ENCODE measurements around the gene LRRN2.
"Not testable (repeated sequence)": the region's sequence is repeated elsewhere in the genome, so short reads cannot be mapped to it uniquely, and the experiment has no call there.

LRRN2 gene

DNA sequence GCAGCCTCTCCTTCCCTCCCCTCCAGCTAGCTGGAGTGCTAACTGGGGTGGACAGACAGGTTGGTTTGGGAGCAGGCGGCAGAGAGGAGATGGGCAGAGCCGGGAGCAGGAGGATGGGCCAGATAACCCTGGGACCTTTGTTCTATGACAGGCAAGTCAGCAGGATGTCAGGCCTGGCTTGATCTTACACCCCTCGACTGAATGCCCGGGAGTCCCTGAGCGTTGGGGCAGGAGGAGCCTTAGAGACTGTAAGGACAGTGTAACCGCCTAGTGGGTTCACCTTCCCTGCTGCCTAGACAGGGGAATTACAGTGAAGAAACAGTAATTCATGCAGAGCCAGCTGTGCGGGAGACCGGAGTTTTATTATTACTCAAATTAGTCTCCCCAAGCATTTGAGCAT lies 109.1 kb downstream of the LRRN2 start:
- DNase-seq (ENCODE audit: low read depth in 1 of 2, low spot score in 1 of 2) = no peak

GRCh38 chr1:204575221-204576190 lies 110.0 kb downstream of the LRRN2 start:
- DNase-seq (ENCODE audit: low read depth in 1 of 2, low spot score in 1 of 2) = no peak

DNA sequence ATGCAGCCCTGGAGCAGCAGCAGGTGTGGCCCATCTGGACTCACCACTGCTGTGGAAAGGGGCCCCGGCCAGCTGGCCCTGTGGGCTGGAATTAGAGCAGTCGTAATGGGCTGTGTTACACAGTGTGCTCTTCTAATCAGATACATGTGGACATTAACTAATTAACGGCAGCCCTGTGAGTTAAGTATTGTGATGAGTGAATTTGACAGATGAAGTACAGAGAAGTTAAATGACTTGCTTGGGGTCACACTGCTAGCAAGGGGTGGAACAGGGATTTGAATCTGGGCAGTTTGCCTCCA lies 110.7 kb downstream of the LRRN2 start:
- DNase-seq (ENCODE audit: low read depth in 1 of 2, low spot score in 1 of 2) = no peak

GRCh38 chr1:204574016-204574864 lies 111.3 kb downstream of the LRRN2 start:
- no peak for DNase-seq (ENCODE audit: low read depth in 1 of 2, low spot score in 1 of 2)

DNA sequence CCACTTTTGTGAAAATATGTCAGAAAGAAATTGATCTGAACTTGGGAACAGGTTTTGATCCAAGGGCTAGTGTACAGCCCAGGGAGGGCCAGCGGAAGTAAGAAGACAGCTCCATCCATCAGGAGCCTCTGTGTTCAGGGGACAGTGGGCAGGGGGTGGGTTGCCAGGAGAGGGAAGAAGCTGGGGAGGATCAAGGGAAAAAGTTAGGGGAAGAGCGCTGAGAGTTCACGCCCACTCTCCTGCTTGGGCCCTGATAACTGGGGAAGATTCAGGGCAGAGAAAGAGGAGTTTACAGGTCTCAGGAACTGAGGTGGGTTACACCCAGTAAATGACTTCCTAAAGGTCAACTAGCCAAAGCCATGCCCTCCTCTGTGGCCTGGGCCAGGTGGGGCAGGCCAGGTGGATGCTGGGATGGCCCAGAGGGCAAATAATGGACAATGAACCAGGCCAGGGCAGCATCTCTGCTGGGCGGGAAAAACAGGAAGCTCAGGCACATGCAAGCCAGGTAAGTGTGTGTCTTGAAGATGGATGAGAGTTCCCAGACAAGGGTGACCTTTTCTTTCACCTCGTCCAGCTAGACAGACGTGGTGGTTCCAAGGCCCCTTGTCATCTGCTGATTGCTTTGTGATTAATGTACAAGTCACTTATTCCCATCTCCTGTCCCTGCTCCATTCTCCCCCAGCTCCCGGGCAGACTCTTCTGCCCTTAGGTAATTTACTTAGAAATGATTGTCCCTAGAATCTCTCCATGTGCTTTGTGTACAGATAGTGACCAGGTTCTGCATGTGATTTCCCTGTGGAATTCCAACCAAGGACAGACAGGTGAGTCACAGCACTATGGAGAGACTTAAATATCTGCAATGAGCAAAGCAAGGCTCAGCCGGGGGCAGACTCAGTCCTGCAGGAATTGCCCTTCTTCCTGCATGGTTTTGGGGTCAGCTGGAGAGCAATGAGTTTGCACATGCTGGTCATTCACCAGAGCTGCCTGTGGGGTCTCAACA lies 112.3 kb downstream of the LRRN2 start:
- no peak for DNase-seq (ENCODE audit: low read depth in 1 of 2, low spot score in 1 of 2)

- no peak for DNase-seq (ENCODE audit: low read depth in 1 of 2, low spot score in 1 of 2)
Measured at GRCh38 chr1:204571631-204572030, 113.9 kb downstream of the LRRN2 start.

GRCh38 chr1:204571128-204571527 lies 114.4 kb downstream of the LRRN2 start:
- no peak for DNase-seq (ENCODE audit: low read depth in 1 of 2, low spot score in 1 of 2)

DNA sequence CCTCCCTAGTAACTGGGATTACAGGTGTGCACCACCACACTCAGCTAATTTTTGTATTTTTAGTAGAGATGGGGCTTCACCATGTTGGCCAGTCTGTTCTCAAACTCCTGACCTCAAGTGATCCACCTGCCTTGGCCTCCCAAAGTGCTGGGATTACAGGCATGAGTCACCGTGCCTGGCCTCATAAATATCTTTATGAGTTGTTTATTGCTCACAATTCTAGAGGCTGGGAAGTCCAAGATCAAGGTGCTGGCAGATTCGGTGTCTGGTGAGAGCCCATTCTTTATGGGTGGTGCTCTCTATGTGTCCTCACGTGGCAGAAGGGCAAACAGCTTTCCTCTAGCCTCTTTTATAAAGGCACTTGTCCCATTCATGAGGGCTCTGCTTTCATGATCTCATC lies 115.5 kb downstream of the LRRN2 start:
- DNase-seq (ENCODE audit: low read depth in 1 of 2, low spot score in 1 of 2) = not testable (repeated sequence)

DNA sequence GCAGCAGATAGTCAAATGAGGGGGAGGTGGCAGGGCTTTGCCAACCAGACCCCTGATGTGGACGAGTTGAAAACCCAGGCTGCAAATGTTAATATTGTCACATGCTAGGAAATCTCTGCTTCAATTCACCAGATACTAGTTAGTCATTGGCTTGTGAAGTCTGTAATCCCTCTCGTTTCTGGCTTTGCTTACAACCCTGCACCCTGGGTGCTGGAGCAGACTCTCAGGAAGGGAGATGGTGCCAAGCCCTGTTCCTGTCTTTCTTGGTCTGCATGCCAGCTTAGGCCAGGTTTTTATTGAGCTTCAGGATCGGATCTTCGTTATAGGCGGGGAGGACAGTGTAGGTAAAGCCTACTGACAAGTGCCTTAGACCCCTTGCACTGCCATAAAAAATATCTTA lies 116.1 kb downstream of the LRRN2 start:
- DNase-seq (ENCODE audit: low read depth in 1 of 2, low spot score in 1 of 2) = no peak

DNA sequence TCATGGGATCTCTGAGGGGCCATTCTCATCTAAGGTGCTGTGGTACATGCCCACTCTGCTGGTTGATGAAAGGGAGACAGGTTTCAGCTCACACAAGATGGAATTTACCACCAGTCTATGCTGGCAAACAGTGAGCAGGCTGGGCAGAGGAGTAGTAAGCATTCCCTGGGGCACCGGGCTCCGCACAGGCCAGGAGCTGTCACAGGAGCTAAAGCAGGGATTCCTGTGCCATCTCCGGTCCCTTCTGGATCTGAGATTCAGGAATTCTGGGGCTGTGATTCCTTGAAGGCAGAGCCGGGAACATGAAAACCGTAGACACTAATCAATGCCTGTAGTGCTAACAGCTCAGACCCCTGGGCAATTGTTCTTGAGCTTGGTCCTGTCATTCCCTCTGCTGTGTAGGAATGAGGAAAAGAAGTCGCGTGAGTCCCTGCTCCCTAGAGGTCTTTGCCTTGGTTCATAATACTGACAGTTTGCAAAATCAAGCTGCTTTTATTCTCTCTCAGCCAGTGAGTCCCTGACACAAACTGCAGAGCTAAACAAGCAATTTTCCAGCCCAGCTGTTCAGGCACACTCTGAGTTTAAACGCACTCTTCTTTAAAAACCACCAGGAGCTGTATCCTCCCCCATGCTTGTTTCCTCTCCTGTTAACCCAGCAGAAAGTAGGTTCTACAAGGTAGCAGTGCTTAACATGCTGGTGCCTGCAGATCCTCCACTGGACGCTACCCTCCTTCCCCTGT lies 116.8 kb downstream of the LRRN2 start:
- DNase-seq (ENCODE audit: low read depth in 1 of 2, low spot score in 1 of 2) = no peak

Measured in activated CD4-positive, alpha-beta T cell treated with anti-CD3 and anti-CD28 coated beads, Interleukin-2, amount 50 U/mL, for 24 hours (primary cell).